Thyroid gland (tissue), 4 donors: ENCODE results near the gene DEFB123.

ENCODE experiments used
- CTCF ChIP-seq, 6 experiments: fragments of 200-600 bp in 3 of 6; fragments of 450-650 bp in 3 of 6; sonication (generic) in 3 of 6; IDR thresholded peaks; one replicate each; pipeline ENCODE4 v1.5.1; 2016 to 2019; ENCODE audit warnings: antibody characterized with exemption in 6 of 6, mild to moderate bottlenecking in 2 of 6, inconsistent platforms in 1 of 6, moderate library complexity in 1 of 6
- POLR2A ChIP-seq, 2 donors: fragments of 450-650 bp; IDR thresholded peaks; one replicate each; pipeline ENCODE4 v1.6.1; 2017; ENCODE audit warnings: antibody characterized with exemption in 2 of 2, mild to moderate bottlenecking in 2 of 2, moderate library complexity in 1 of 2

- no peak for TF ChIP-seq CTCF (IDR thresholded peaks at IDR 0.05)
- no peak for TF ChIP-seq POLR2A (IDR thresholded peaks at IDR 0.05)
Observed at GRCh38 chr20:31446084-31446819, 5.8 kb downstream of the DEFB123 start.
